Cerebellar cortex (tissue), 1 donor: ENCODE data around the gene ARHGEF3.
"Not testable (repeated sequence)": the region's sequence is repeated elsewhere in the genome, so short reads cannot be mapped to it uniquely, and the experiment has no call there.

ENCODE experiments used
- DNase-seq: peaks from one replicate; pipeline ENCODE4 v3.0.0-alpha.2; 2015; ENCODE audit warnings: low spot score

The ARHGEF3 gene

DNA sequence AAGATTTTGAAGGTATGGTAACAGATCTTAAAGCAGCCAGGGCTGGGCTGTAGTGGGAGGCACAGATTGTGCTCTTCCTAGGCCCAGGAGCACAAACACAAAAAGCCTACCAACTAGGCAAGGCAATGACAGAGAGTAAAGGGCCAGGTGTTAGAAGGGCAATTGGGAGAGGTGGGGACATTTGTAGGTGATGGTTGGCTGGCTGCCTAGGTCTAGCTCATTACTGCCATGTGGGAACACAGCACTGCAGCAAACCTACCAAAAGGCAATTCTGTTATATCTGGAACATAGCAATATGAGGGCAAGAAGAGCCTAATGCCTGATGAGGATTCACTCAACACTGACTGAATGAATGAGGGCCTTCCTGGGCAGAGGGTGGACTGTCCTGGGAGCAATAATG is 30.4 kb downstream of the ARHGEF3 start:
- DNase-seq, result peak; percentile 84

DNA sequence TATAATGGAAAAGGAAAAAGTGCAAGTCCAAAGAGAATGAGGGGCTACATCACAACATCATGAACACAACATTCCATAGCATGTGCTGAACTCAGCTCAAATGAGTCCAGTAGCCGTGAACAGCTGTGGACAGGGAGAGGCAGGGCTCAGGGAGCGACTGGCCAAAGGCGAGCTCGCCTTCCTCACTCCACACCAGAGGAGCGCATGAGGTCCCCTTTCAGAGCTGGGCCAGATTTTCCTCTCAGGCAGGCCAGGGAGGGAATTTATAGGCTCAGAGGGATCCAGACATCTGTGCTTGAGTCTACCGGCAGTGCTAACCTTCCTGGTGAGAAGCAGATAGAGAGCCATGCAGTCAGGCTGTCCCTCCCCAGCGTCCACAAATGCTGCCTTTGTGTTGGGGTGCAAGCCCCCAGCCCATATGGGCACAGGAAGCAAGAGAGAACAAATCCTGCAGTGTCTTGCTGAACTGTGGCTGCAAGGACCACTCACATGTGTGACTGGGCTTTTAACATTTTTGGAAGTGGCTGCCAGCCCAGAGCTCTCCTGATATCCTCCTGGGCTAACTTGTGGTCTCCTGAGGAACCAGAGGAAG is 32.5 kb downstream of the ARHGEF3 start:
- peak; percentile 71 for DNase-seq

DNA sequence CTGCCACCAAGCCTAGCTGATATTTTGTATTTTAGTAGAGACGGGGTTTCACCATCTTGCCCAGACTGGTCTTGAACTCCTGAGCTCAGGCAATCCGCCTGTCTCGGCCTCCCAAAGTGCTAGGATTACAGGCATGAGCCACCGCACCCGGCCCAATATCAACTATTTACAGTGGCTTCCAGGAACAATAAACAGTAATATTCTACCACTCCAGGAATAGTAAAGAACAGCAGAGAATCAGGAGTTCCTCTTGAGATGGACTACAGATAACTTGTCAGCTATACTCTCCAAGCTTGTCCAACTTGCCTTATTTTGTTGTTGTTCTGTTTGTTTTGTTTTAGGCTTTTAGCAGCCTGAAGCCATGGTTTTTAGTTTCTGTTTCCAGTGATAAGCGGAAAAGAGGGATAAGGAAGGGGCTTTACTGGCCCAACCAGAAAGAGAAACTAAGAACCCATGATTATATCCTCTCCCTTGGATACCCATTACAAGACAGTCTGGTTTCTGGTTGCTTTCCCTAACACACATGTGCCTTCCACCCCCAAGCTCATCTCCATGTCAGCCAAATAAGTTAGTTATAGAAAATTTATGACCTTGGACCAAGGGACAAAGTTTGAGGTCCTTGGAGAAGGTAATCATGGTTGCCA is 36.7 kb downstream of the ARHGEF3 start:
- no peak for DNase-seq

- DNase-seq, result no peak
Measured at GRCh38 chr3:56764184-56764583, 37.6 kb downstream of the ARHGEF3 start.

DNA sequence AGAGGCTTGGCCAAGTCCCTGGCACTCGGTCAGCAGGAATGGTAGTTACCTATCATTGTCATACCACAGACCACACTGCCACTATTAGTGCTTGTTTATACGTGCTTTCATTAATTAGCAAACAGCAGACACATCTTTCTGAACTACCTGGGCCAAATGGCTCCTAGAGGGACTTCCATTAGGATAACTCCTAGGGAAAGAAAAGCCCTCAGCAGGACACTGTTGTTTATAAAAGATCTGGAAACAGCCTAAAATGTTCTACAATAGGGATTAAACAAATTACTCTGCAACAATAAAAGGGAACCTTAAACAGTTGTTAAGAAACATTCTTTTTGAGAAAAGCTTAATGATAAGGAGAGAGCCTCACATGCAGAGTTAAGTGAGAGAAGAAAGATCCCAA is 38.5 kb downstream of the ARHGEF3 start:
- DNase-seq, result no peak

GRCh38 chr3:56762718-56763117 is 39.0 kb downstream of the ARHGEF3 start:
- no peak for DNase-seq

- no peak for DNase-seq
Measured at GRCh38 chr3:56761887-56762651, 39.7 kb downstream of the ARHGEF3 start.

GRCh38 chr3:56761023-56761422 is 40.7 kb downstream of the ARHGEF3 start:
- DNase-seq, result no peak

GRCh38 chr3:56759532-56759931 is 42.2 kb downstream of the ARHGEF3 start:
- no peak for DNase-seq

DNA sequence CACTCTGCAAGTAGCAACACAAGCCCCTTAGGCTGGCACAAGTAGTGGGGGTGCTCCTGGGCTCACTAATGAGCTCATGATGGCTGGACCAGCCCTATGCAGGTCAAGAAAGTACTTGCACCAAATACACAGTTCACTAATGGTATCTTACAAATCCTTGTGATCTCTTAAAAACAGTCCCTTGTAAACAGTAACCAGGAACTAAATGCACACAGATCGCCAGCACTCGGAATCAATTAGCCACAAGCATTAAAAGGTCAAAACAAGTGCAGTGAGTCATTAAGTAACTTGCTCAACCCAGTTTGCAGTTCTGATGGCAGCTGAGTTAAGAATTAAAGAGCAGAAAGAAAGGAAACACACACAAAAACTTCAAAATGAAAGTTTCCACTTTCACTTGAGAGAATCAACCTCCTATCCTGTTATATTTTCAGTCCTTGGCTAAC is 43.2 kb downstream of the ARHGEF3 start:
- DNase-seq, result no peak

GRCh38 chr3:56758042-56758441 is 43.7 kb downstream of the ARHGEF3 start:
- not testable (repeated sequence) for DNase-seq

GRCh38 chr3:56754741-56755417 is 46.9 kb downstream of the ARHGEF3 start:
- DNase-seq, result no peak

- DNase-seq, result no peak
Measured at GRCh38 chr3:56753206-56753820, 48.4 kb downstream of the ARHGEF3 start.

- no peak for DNase-seq
Measured at GRCh38 chr3:56751056-56751707, 50.6 kb downstream of the ARHGEF3 start.

GRCh38 chr3:56748663-56749231 is 53.0 kb downstream of the ARHGEF3 start:
- no peak for DNase-seq

DNA sequence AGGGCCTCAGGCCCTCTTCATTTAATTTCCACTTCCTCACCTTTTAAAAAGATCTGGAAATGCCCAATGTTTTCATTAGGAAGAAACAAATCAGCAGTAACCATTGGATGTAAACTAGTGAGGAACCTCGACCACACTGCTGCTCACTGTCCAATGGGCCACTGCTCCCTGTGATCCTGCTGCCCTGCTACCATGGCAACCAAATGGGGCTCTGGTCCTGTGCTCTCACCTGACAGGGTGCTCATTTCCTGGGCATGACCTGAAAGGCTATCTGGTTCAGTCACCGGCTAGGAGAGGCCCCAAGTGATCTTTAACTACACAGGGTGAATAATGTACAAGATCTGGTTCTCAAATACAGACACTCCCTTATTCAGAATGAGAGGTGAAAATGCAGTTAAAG is 54.6 kb downstream of the ARHGEF3 start:
- DNase-seq, result peak; percentile 31

- peak; percentile 62 for DNase-seq
Measured at GRCh38 chr3:56744016-56744415, 57.7 kb downstream of the ARHGEF3 start.

- no peak for DNase-seq
Measured at GRCh38 chr3:56742887-56743286, 58.9 kb downstream of the ARHGEF3 start.

DNA sequence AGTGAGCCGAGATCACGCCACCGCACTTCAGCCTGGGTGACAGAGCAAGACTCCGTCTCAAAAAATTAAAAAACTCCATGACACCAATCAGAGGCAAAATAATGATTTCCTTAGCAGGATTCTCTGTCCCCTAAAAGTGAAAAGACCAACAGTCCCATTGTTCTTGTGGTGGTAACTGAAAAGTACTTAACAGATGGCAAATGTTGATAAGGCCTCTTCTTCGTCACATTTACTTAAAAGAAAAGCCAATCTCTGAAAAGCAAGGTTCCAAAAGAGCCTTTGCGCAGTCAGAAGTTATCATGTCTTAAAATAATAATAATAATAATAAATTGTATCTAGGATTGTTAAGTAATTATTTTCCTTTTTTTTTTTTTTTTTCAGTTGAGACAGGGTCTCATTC is 62.7 kb downstream of the ARHGEF3 start:
- DNase-seq, result no peak

- no peak for DNase-seq
Measured at GRCh38 chr3:56737006-56737405, 64.7 kb downstream of the ARHGEF3 start.

- no peak for DNase-seq
Measured at GRCh38 chr3:56732109-56732508, 69.6 kb downstream of the ARHGEF3 start.
